ENCODE data around the gene GAS7.

DNA sequence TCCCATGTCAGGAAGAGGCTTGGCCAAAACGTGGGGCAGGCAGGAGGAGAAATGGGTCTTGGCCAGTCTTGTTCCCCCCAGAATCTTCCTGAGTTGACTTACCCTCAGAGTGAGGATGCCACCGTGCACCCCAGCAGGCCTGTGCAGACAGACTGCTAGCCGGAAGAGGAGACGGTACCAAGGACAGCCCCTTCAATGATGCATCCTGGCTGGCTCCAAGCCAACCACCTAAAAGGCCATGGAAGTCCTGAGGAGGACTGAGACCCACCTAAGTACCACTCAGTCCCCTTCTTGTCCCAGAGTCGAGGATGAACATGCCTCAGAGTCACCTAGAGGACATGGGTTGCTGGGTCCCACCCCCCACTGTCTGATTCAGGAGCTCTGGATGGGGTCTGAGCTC, 246.6 kb downstream of the GAS7 start:
- TF ChIP-seq, protein P1, sequence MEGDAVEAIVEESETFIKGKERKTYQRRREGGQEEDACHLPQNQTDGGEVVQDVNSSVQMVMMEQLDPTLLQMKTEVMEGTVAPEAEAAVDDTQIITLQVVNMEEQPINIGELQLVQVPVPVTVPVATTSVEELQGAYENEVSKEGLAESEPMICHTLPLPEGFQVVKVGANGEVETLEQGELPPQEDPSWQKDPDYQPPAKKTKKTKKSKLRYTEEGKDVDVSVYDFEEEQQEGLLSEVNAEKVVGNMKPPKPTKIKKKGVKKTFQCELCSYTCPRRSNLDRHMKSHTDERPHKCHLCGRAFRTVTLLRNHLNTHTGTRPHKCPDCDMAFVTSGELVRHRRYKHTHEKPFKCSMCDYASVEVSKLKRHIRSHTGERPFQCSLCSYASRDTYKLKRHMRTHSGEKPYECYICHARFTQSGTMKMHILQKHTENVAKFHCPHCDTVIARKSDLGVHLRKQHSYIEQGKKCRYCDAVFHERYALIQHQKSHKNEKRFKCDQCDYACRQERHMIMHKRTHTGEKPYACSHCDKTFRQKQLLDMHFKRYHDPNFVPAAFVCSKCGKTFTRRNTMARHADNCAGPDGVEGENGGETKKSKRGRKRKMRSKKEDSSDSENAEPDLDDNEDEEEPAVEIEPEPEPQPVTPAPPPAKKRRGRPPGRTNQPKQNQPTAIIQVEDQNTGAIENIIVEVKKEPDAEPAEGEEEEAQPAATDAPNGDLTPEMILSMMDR (IDR thresholded peaks at IDR 0.05 in 2 of 3, conservative IDR thresholded peaks at IDR 0.05 in 1 of 3; ENCODE audit: control insufficient read depth in 2 of 3, extremely low read depth in 1 of 3, insufficient read depth in 1 of 3, low read depth in 3 of 3, low read length in 3 of 3) = no peak
- TF ChIP-seq ZNF207 (IDR thresholded peaks at IDR 0.05; ENCODE audit: borderline replicate concordance) (no peak), EGR1 (IDR thresholded peaks at IDR 0.05; ENCODE audit: borderline replicate concordance in 1 of 2, low read depth in 2 of 2, low read length in 2 of 2) (no peak), USF1 (IDR thresholded peaks at IDR 0.05; ENCODE audit: borderline replicate concordance, extremely low read length, insufficient read depth, low read depth, low read length) (no peak)
